Activated CD8-positive, alpha-beta memory T cell treated with anti-CD3 and anti-CD28 coated beads, Interleukin-2, amount 50 U/mL, for 1 hour (primary cell): Measurements from ENCODE around the gene SH3BP5L.

Source experiments
- DNase-seq: peaks from one replicate; pipeline ENCODE4 v3.0.0-alpha.2; 2020; ENCODE audit errors: extremely low read depth

Gene SH3BP5L

GRCh38 chr1:248776991-248777390, 48.7 kb downstream of the SH3BP5L start:
- DNase-seq, result no peak

GRCh38 chr1:248775441-248775840, 50.3 kb downstream of the SH3BP5L start:
- DNase-seq, result no peak
